HCT116 (cell line): Measurements from ENCODE around the gene TMEM212.

Experiments used
- CTCF ChIP-seq, 3 experiments: fragments of 200-600 bp in 1 of 3; sonication (generic) in 1 of 3; IDR thresholded peaks in 2 of 3; conservative IDR thresholded peaks in 1 of 3; 2 replicates each; pipeline ENCODE4 v1.5.1; 2012 to 2017; ENCODE audit warnings: low read depth in 2 of 3, low read length in 2 of 3, antibody characterized with exemption in 1 of 3, borderline replicate concordance in 1 of 3, control low read depth in 1 of 3, mild to moderate bottlenecking in 1 of 3, mixed read lengths in 1 of 3, mixed run types in 1 of 3, moderate library complexity in 1 of 3; ENCODE audit not compliant: insufficient read depth in 1 of 3
- EZH2phosphoT487 ChIP-seq: fragments of 200-600 bp; IDR thresholded peaks from 2 replicates; pipeline ENCODE4 v1.6.1; 2018; ENCODE audit warnings: antibody characterized with exemption, borderline replicate concordance
- FOSL1 ChIP-seq: IDR thresholded peaks from 2 replicates; pipeline ENCODE4 v1.6.1; 2012; ENCODE audit warnings: low read depth
- MAX ChIP-seq: IDR thresholded peaks from 2 replicates; pipeline ENCODE4 v1.6.1; 2012
- POLR2A ChIP-seq: IDR thresholded peaks from 2 replicates; pipeline ENCODE4 v1.7.0; 2011; ENCODE audit warnings: borderline replicate concordance; ENCODE audit not compliant: insufficient read depth, insufficient read length; ENCODE audit errors: extremely low read depth
- POLR2AphosphoS5 ChIP-seq: IDR thresholded peaks from 2 replicates; pipeline ENCODE4 v1.6.1; 2011; ENCODE audit warnings: mild to moderate bottlenecking, low read depth, low read length, moderate library complexity
- REST ChIP-seq: IDR thresholded peaks from 2 replicates; pipeline ENCODE4 v1.6.1; 2012; ENCODE audit warnings: low read depth
- SIN3A ChIP-seq: IDR thresholded peaks from 2 replicates; pipeline ENCODE4 v1.6.1; 2012; ENCODE audit warnings: low read depth
- YY1 ChIP-seq: IDR thresholded peaks from 2 replicates; pipeline ENCODE4 v1.6.1; 2011; ENCODE audit warnings: low read length, low read depth, moderate library complexity, mild to moderate bottlenecking; ENCODE audit not compliant: insufficient replicate concordance; ENCODE audit errors: extremely low read depth

GRCh38 chr3:171807806-171808205 is 35.3 kb upstream of the TMEM212 start:
- TF ChIP-seq POLR2A (no peak), REST (no peak), FOSL1 (no peak), CTCF (IDR thresholded peaks at IDR 0.05 in 2 of 3, conservative IDR thresholded peaks at IDR 0.05 in 1 of 3; ENCODE audit: borderline replicate concordance in 1 of 3, insufficient read depth in 1 of 3, low read depth in 2 of 3, low read length in 2 of 3) (no peak), YY1 (no peak), MAX (no peak), POLR2AphosphoS5 (no peak), SIN3A (no peak), EZH2phosphoT487 (no peak)
